ENCODE measurements around the gene NRARP.

DNA sequence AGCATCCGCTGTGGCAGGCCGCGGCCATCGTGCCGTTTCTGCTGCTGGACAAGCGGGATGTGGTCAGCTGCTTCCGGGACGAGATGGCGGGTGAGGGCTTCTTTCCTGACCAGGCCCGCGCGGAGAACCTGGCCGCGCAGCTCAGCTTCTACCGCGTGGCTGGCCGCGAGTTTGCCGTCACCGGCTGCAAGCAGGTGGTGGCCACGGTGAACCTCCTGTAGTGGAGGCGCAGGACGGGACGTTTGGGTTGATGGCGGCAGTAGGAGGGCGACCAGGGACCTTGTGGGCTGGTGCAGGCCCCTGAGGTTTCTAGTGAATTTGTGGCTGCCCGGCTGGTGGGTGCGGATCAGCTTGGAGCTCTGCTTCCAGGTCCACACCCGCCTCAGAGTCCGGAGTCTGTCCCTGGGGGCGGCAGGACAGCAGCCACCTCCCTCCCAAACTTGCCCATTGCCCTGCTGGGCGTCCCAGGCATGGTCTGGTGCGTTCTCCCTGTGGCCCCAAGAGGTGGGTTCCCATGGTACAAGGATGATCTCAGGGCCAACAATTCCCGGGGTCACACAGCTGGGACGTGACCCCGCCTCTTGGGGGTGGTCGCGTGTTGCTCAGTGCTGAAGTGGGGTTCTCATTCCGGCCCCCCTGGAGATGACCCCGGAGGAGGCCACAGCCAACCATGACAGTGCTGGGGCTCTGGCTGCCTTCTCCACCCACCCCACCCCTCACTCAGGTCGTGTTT, 22.2 kb downstream of the NRARP start:
- TF ChIP-seq ZNF155 (tag by site-specific recombination; IDR thresholded peaks at IDR 0.05) (no peak), ZNF488 (tag by site-specific recombination; IDR thresholded peaks at IDR 0.05) (no peak)
- TF ChIP-seq, protein P1, sequence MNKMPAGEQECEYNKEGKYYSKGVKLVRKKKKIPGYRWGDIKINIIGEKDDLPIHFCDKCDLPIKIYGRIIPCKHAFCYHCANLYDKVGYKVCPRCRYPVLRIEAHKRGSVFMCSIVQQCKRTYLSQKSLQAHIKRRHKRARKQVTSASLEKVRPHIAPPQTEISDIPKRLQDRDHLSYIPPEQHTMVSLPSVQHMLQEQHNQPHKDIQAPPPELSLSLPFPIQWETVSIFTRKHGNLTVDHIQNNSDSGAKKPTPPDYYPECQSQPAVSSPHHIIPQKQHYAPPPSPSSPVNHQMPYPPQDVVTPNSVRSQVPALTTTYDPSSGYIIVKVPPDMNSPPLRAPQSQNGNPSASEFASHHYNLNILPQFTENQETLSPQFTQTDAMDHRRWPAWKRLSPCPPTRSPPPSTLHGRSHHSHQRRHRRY (tag by site-specific recombination; IDR thresholded peaks at IDR 0.05): no peak
